SU-DHL-6 (cell line): ENCODE results near the gene LILRB2.

ENCODE experiments used
- CTCF ChIP-seq: fragments of 200-600 bp; sonication (generic); IDR thresholded peaks from one replicate; pipeline ENCODE4 v1.5.1; 2017; ENCODE audit warnings: antibody characterized with exemption, mild to moderate bottlenecking, low read length, moderate library complexity; ENCODE audit not compliant: insufficient read depth, poor library complexity, severe bottlenecking
- EZH2phosphoT487 ChIP-seq: fragments of 200-600 bp; sonication (generic), shearing (Covaris generic); conservative IDR thresholded peaks from 2 replicates; pipeline ENCODE4 v1.6.1; 2018; ENCODE audit warnings: mild to moderate bottlenecking, antibody characterized with exemption, low read length, moderate library complexity, mixed read lengths

- TF ChIP-seq CTCF (no peak), EZH2phosphoT487 (no peak)
Measured at GRCh38 chr19:54325631-54326030, 44.7 kb upstream of the LILRB2 start.
